GM21528 (cell line): ENCODE measurements around the gene TERT.
"Not testable (repeated sequence)": the region's sequence is repeated elsewhere in the genome, so short reads cannot be mapped to it uniquely, and the experiment has no call there.

Source experiments
- ATAC-seq: cut with Tn5 transposase; IDR thresholded peaks from one replicate; pipeline ENCODE4 v1.9.1; 2021; ENCODE audit warnings: mild to moderate bottlenecking, moderate library complexity; ENCODE audit not compliant: unreplicated experiment, low FRiP score

TERT gene

DNA sequence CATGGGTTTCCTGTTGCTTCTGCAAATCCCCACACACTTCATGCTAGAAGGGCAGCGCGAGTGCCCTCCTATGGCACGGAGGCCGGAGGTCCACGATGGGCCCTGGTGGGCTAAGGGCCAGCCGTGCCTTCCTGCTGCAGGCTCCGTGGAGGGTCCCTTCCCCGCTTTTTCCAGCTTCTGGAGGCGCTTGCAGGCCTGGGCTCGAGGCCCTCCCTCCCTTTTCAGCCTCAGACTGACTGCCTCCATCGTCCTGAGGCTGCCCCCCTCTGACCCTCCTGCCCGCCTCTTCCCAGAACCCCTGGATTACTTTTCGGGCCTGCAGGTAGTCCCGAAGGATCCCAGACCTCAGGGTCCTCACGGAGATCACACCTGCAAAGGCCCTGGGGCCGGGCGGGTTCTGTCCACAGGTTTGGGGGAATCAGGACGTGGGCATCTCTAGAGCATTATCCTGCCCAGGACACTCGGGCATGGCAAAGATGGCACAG is 3.2 kb upstream of the TERT start:
- no peak for ATAC-seq

DNA sequence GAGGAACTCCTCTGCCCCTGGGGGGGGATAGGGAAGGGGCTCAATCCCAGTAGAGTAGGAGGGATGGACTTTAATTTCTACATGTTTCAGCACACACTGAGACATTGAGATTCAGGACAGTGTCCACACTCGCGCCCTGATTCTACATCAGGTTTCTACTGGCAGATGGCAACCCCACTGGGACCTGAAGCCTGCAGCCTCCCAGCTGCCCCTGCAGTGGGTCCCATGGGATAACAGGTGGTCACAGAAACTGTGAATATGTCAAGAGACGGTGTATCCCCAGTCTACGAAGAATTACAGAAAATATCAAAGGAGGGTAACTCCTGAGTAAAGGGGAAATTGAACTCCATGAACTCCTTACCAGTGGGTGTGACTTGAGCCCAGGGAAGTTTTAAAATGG is 2.4 kb upstream of the TERT start:
- ATAC-seq, result no peak

DNA sequence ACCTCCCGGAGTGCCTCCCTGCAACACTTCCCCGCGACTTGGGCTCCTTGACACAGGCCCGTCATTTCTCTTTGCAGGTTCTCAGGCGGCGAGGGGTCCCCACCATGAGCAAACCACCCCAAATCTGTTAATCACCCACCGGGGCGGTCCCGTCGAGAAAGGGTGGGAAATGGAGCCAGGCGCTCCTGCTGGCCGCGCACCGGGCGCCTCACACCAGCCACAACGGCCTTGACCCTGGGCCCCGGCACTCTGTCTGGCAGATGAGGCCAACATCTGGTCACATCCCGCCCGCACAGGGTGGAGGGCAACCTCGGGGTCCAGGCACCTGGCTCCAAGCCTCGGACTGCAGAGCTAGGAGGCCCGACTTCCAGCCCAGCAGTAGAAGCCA is 776 bp upstream of the TERT start:
- no peak for ATAC-seq

DNA sequence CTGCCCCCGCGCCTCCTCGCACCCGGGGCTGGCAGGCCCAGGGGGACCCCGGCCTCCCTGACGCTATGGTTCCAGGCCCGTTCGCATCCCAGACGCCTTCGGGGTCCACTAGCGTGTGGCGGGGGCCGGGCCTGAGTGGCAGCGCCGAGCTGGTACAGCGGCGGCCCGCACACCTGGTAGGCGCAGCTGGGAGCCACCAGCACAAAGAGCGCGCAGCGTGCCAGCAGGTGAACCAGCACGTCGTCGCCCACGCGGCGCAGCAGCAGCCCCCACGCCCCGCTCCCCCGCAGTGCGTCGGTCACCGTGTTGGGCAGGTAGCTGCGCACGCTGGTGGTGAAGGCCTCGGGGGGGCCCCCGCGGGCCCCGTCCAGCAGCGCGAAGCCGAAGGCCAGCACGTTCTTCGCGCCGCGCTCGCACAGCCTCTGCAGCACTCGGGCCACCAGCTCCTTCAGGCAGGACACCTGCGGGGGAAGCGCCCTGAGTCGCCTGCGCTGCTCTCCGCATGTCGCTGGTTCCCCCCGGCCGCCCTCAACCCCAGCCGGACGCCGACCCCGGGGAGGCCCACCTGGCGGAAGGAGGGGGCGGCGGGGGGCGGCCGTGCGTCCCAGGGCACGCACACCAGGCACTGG is 548 bp downstream of the TERT start:
- no peak for ATAC-seq

DNA sequence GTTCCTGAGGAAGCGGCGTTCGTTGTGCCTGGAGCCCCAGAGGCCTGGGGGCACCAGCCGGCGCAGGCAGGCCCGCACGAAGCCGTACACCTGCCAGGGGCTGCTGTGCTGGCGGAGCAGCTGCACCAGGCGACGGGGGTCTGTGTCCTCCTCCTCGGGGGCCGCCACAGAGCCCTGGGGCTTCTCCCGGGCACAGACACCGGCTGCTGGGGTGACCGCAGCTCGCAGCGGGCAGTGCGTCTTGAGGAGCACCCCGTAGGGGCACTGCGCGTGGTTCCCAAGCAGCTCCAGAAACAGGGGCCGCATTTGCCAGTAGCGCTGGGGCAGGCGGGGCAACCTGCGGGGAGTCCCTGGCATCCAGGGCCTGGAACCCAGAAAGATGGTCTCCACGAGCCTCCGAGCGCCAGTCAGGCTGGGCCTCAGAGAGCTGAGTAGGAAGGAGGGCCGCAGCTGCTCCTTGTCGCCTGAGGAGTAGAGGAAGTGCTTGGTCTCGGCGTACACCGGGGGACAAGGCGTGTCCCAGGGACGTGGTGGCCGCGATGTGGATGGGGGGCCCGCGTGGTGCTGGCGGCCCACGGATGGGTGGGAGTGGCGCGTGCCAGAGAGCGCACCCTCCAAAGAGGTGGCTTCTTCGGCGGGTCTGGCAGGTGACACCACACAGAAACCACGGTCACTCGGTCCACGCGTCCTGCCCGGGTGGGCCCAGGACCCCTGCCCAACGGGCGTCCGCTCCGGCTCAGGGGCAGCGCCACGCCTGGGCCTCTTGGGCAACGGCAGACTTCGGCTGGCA is 1.3 kb downstream of the TERT start:
- no peak for ATAC-seq

DNA sequence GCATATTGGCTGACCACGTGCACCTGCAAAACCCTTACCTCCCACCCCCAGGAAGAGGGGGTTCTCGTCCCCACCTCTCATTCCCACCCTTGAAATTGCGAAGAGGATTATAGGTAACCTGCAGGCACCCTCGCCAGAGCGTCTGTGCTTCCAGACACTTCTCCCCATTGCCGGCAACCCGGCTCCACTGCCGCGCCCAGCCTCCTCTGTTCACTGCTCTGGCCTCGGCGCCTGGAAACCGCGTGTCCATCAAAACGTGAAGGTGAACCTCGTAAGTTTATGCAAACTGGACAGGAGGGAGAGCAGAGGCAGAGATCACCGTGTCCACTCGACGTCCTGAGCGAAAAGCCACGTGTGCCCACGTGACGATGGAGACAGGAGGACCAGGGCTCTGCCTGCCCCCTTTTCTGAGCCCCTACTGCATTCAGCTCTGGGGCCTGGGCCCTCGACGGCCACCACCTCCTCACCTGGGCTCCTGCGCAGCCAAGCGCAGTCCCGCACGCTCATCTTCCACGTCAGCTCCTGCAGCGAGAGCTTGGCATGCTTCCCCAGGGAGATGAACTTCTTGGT is 1.9 kb downstream of the TERT start:
- ATAC-seq, result no peak

DNA sequence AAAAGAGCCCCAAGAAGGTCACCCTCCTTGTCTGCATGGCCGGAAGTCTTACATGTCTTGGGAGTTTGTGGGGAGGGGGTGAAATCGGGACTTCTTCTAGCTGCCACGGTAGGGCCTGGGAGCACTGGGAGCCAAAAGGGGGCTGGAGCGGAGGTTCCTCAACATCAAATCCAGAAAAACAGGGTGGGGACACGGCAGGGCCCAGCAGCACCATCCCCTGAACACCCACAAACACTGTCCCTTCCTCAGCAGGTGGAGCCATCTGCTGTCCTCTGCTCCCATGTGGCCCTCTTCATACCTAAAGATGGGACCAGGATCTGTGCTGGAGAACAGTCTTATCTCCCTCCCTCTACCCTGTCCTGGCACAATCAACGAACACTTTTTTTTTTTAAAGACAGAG is 2.7 kb downstream of the TERT start:
- no peak for ATAC-seq

DNA sequence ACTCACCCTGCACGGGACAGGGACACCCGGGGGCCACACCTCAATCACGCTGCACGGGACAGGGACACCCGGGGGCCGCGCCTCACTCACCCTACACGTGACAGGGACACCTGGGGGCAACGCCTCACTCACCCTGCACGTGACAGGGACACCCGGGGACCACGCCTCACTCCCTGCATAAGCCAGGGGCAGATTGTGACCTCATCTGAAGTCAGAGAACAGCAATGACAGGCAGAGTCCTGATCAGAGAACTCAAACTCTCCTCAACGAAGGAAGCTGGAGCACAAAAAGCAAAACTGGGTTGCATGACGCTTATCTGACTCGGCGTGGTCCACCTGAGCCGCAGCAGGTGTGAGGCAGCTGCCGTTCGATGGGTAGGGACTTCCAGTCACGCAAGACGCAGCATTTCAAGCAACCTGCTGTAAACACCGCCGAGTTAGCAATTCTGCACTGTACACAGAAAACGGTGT is 3.2 kb downstream of the TERT start:
- ATAC-seq, result no peak

DNA sequence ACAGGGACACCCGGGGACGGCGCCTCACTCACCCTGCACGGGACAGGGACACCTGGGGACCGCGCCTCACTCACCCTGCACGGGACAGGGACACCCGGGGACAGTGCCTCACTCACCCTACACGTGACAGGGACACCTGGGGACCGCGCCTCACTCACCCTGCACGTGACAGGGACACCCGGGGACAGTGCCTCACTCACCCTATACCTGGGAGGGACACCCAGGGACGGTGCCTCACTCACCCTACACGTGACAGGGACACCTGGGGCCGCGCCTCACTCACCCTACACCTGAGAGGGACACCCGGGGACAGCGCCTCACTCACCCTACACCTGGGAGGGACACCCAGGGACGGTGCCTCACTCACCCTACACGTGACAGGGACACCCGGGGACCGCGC is 3.9 kb downstream of the TERT start:
- ATAC-seq, result not testable (repeated sequence)

DNA sequence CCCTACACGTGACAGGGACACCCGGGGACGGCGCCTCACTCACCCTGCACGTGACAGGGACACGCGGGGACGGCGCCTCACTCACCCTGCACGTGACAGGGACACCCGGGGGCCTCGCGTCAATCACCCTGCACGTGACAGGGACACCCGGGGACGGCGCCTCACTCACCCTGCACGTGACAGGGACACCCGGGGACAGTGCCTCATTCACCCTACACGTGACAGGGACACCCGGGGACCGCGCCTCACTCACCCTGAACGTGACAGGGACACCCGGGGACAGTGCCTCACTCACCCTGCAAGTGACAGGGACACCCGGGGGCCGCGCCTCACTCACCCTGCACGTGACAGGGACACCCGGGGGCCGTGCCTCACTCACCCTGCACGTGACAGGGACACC is 5.3 kb downstream of the TERT start:
- not testable (repeated sequence) for ATAC-seq

DNA sequence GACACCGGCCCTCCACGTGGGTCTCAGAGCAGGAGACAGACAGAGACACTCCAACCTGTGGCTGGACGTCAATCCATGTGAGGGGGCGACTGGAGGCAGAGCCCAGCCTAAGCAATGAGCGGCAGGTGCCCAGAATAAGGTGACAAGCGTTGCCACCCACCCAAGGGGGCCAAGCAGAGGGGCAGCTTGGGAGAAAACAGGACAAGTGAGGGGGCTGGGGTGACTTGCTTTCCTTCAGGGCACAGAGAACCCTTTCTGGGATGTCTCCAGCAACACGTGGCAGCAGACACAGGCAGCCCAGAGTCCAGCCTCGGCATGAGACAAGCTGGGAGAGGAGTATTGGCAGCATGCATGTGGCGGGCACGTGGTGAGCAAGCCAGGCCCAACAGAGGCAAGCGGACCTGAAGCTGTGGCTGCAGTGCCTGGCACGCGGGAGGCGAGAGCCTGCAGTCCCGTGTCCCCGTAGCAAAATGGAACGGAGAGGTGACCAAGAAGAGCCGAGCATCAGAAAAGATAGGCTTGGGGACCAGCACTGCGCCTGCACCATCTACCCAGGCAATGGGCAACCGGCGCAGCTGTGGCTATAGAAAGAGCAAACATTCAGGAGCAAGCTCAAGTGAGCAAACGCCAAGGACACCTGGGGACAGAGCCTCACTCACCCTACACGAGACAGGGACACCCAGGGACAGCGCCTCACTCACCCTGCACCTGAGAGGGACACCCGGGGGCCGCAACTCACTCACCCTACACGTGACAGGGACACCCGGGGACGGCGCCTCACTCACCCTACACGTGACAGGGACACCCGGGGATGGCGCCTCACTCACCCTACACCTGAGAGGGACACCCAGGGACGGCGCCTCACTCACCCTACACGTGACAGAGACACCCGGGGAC is 6.2 kb downstream of the TERT start:
- ATAC-seq, result no peak

DNA sequence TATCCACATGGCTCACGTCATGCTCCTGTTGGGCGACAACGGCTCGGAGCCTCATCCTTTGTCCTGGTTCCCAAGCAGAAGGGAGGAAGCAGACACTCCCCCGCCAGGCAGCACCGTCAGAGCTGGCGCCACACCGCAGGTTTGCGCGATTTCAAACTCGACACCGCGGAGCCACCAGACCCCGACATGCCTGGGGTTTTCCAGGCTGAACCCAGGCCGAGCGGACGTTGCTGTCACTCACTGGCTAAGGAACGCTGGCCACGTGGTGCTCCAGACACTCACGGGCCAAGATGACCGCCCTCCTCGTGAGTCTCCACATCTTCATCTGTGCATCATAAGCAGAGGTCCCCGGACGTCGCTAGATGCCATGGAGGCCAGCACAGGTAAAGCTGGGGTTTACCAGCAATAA is 9.0 kb downstream of the TERT start:
- ATAC-seq, result no peak

DNA sequence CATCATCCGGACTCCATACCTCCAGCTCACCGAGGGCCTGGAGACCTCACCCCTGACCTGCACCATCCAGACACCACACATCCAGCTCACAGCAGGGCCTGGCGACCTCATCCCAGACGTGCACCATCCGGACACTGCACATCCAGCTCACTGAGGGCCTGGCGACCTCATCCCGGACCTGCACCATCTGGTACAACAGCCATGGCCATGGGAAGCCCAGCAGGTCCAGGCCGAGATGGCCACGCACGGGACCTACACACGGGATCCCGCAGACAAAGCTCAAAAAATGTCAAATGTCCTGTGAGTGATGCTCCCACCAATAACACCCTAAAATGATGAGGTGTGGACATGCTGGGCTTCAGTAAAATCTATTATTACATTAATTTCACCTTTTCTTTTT is 9.7 kb downstream of the TERT start:
- ATAC-seq, result no peak

DNA sequence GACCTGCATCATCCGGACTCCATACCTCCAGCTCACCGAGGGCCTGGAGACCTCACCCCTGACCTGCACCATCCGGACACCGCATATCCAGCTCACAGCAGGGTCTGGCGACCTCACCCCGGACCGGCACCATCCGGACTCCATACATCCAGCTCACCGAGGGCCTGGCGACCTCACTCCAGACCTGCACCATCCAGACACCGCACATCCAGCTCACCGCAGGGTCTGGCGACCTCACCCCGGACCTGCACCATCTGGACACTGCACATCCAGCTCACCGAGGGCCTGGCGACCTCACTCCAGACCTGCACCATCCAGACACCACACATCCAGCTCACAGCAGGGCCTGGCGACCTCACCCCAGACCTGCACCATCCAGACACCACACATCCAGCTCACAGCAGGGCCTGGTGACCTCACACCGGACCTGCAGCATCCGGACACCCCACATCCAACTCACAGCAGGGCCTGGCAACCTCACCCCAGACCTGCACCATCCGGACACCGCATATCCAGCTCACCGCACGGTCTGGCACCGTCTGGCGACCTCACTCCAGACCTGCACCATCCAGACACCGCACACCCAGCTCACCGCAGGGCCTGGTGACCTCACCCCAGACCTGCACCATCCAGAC is 10.4 kb downstream of the TERT start:
- ATAC-seq, result not testable (repeated sequence)

DNA sequence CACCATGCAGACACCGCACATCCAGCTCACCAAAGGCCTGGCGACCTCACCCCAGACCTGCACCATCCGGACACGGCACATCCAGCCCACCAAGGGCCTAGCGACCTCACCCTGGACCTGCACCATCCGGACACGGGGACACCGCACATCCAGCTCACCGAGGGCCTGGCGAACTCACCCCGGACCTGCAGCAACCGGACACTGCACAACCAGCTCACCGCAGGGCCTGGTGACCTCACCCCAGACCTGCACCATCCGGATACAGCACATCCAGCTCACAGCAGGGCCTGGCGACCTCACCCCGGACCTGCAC is 11.2 kb downstream of the TERT start:
- ATAC-seq, result not testable (repeated sequence)

DNA sequence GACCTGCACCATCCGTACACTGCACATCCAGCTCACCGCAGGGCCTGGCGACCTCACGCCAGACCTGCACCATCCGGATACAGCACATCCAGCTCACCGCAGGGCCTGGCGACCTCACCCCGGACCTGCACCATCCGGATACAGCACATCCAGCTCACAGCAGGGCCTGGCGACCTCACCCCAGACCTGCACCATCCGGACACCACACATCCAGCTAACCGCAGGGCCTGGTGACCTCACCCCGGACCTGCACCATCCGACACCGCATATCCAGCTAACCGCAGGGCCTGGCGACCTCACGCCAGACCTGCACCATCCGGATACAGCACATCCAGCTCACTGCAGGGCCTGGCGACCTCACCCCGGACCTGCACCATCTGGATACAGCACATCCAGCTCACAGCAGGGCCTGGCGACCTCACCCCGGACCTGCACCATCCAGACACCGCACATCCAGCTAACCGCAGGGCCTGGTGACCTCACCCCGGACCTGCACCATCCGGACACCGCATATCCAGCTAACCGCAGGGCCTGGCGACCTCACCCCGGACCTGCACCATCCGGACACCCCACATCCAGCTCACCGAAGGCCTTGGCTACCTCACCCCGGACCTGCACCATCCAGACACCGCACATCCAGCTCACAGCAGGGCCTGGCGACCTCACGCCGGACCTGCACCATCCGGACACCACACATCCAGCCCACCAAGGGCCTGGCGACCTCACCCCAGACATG is 11.7 kb downstream of the TERT start:
- ATAC-seq, result not testable (repeated sequence)

DNA sequence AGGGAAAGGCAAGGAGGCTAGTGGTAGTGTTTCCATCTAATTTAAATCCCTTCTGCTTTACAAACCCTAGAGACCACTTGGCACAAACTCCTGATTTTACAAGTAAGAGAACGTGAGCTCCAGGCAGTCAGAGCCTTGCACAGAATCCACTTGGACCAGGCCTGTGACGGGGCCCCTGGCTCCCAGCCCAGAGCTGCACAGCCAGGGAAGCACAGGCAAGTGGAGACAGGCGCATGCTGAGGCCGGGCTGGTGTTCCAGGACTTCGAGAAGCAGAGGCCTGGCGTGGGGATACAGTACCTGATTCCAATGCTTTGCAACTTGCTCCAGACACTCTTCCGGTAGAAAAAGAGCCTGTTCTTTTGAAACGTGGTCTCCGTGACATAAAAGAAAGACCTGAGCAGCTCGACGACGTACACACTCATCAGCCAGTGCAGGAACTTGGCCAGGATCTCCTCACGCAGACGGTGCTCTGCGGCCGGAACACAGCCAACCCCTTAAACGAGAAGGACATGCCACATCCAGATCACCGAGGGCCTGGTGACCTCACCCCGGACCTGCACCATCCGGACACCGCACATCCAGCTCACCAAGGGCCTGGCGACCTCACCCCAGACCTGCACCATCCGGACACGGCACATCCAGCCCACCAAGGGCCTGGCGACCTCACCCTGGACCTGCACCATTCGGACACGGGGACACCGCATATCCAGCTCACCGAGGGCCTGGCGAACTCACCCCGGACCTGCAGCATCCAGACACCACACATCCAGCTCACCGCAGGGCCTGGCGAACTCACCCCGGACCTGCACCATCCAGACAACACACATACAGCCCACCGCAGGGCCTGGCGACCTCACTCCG is 12.5 kb downstream of the TERT start:
- no peak for ATAC-seq

DNA sequence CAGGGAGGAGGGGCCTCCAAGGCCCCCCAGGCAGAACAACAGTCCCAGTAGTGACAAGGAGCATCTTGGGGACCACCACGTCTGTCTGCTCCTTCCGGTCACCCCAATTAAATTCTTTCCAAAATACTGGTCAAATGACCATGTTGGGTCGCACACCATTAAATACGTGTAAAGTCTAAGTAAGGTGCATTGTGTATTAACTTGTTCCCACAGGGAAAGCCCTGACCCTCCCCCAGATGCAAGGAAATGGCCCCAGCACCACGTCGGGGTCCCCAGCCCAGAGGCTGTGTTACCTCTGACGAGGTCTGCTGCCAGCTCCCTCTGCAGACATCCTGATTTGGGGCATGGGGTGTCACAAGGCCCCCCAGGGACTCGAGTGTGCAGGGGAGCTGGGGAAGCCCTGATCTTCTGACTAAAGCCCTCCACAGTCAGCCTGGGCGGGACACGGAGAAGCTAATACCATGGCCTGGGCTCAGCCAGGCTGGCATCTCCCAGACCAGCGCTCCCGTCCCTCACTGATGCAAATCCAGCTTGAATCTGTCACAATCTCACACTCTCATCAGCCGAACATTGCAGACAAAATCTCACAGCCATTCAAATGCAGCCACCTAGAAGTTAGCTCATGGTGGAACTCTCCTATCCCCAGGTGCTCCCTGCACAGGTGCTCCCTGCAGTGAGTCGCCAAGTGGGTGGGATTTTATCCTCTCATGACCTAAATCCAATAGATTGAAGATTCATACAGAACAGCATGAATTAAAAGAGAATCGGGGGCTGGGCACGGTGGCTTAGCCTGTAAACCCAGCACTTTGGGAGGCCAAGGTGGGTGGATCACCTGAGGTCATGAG is 13.6 kb downstream of the TERT start:
- ATAC-seq, result no peak
